HepG2 (cell line): ENCODE measurements around the gene NOL11. TPM values are rescaled to one million over a fixed set of nuclear protein-coding genes. Genes with fewer than 3 reads are reported as not detected.

Experiments used
- FOXJ3 ChIP-seq: sonication (generic); formaldehyde crosslinking; IDR thresholded peaks from 2 replicates; pipeline ENCODE4 v1.4.0; 2020; ENCODE audit warnings: missing genetic modification reagents, mild to moderate bottlenecking, borderline replicate concordance
- HMG20A ChIP-seq: IDR thresholded peaks from 2 replicates; pipeline ENCODE4 v1.6.1; 2016; ENCODE audit warnings: borderline replicate concordance
- MED8 ChIP-seq: sonication (generic); formaldehyde crosslinking; IDR thresholded peaks from 2 replicates; pipeline ENCODE4 v1.8.1; 2023; ENCODE audit warnings: mild to moderate bottlenecking, missing genetic modification reagents; ENCODE audit not compliant: insufficient replicate concordance
- MEIS2 ChIP-seq: sonication (generic); formaldehyde crosslinking; IDR thresholded peaks from 2 replicates; pipeline ENCODE4 v1.9.0; 2021; ENCODE audit warnings: mild to moderate bottlenecking, missing genetic modification reagents
- NAIF1 ChIP-seq: sonication (generic); formaldehyde crosslinking; IDR thresholded peaks from 2 replicates; pipeline ENCODE4 v1.5.0; 2020; ENCODE audit warnings: mild to moderate bottlenecking, missing genetic modification reagents, borderline replicate concordance
- NR2F1 ChIP-seq, 2 experiments: fragments of 450-650 bp in 1 of 2; formaldehyde crosslinking in 1 of 2; IDR thresholded peaks; 2 replicates each; pipeline versions ENCODE4 v1.5.0 to v1.6.1; 2016 to 2020; ENCODE audit warnings: mild to moderate bottlenecking in 1 of 2, missing compliant biosample characterization in 1 of 2, missing genetic modification reagents in 1 of 2, moderate library complexity in 1 of 2
- SNAI1 ChIP-seq: sonication (generic); formaldehyde crosslinking; IDR thresholded peaks from 2 replicates; pipeline ENCODE4 v1.5.0; 2020; ENCODE audit warnings: mild to moderate bottlenecking, missing genetic modification reagents, borderline replicate concordance
- ZBTB25 ChIP-seq: IDR thresholded peaks from 2 replicates; pipeline ENCODE4 v1.6.1; 2018; ENCODE audit warnings: missing genetic modification reagents
- ZBTB34 ChIP-seq: sonication (generic); formaldehyde crosslinking; IDR thresholded peaks from 2 replicates; pipeline ENCODE4 v1.8.0; 2022; ENCODE audit warnings: mild to moderate bottlenecking, missing genetic modification reagents
- ZNF281 ChIP-seq: sonication (generic); formaldehyde crosslinking; IDR thresholded peaks from 2 replicates; pipeline ENCODE4 v1.4.0; 2020; ENCODE audit warnings: missing genetic modification reagents, borderline replicate concordance
- ZNF292 ChIP-seq: sonication (generic); formaldehyde crosslinking; IDR thresholded peaks from 2 replicates; pipeline ENCODE4 v1.8.1; 2022; ENCODE audit warnings: mild to moderate bottlenecking, low read depth, missing genetic modification reagents, borderline replicate concordance
- ZNF331 ChIP-seq: sonication (generic); formaldehyde crosslinking; IDR thresholded peaks from 2 replicates; pipeline ENCODE4 v1.4.0; 2020; ENCODE audit warnings: missing genetic modification reagents
- ZNF557 ChIP-seq: sonication (generic); formaldehyde crosslinking; IDR thresholded peaks from 2 replicates; pipeline ENCODE4 v1.4.0; 2020; ENCODE audit warnings: missing genetic modification reagents
- ZNF576 ChIP-seq: sonication (generic); formaldehyde crosslinking; IDR thresholded peaks from 2 replicates; pipeline ENCODE4 v1.4.0; 2020; ENCODE audit warnings: mild to moderate bottlenecking, missing genetic modification reagents
- ZNF607 ChIP-seq: sonication (generic); formaldehyde crosslinking; IDR thresholded peaks from 2 replicates; pipeline ENCODE4 v1.5.1; 2020; ENCODE audit warnings: missing genetic modification reagents, mild to moderate bottlenecking, borderline replicate concordance
- ZNF775 ChIP-seq: sonication (generic); formaldehyde crosslinking; IDR thresholded peaks from 2 replicates; pipeline ENCODE4 v1.4.0; 2020; ENCODE audit warnings: missing genetic modification reagents, mild to moderate bottlenecking, moderate library complexity, borderline replicate concordance
- polyA plus RNA-seq, 8 experiments: library from polyadenylated mRNA; depleted of rRNA in 3 of 8; stranded (reverse) in 7 of 8; unstranded in 1 of 8; fragments of >200 nt; fragmentation: Illumina TruSeq in 4 of 8; extraction: Trizol in 4 of 8; gene quantifications; 2 replicates each; pipeline versions ENCODE4 v1.2.1 to v1.2.3, GENCODE V29; 2011 to 2016; ENCODE audit warnings: low read depth in 4 of 8, missing spikeins in 1 of 8, mixed read lengths in 1 of 8; ENCODE audit not compliant: insufficient read depth in 1 of 8
- total RNA-seq, 5 experiments: library from RNA; depleted of rRNA; stranded (reverse); fragments of >200 nt; fragmentation: Illumina TruSeq; extraction: Trizol; gene quantifications; 2 replicates each; pipeline ENCODE4 v1.2.3, GENCODE V29; 2016; ENCODE audit warnings: low read depth in 1 of 5

The NOL11 gene
- total and polyA plus RNA-seq, 2 of the 13 experiments (the other 11 are each of a cell fraction or from before 2014, with no cell fraction given), result 45.8 to 124 TPM

- TF ChIP-seq MED8 (peak; percentile 63), FOXJ3 (CRISPR knock-in tag) (peak; percentile 86; the same call in 1 of the 2 replicates), NR2F1 (CRISPR knock-in tag; IDR thresholded peaks at IDR 0.05) (no peak), ZNF281 (peak; percentile 47), ZNF292 (CRISPR knock-in tag) (no peak), ZBTB25 (CRISPR knock-in tag) (peak; percentile 91; the same call in 1 of the 2 replicates), SNAI1 (CRISPR knock-in tag) (no peak), ZBTB34 (peak; percentile 95), MEIS2 (CRISPR knock-in tag) (peak; percentile 87; the same call in 1 of the 2 replicates), HMG20A (CRISPR knock-in tag) (peak; percentile 49; the same call in 1 of the 2 replicates), ZNF576 (no peak), ZNF775 (CRISPR knock-in tag) (no peak), NAIF1 (CRISPR knock-in tag) (peak; percentile 83), ZNF607 (CRISPR knock-in tag) (peak; percentile 88; the same call in 1 of the 2 replicates), ZNF557 (peak; percentile 96), ZNF331 (CRISPR knock-in tag) (peak; percentile 81)
These were observed at the start of gene NOL11 (continued) for GRCh38 chr17:67717624-67718324.
